Stimulated activated CD8-positive, alpha-beta memory T cell treated with anti-CD3 and anti-CD28 coated beads, Interleukin-2, amount 100 ng/mL, for 48 hours (primary cell): Measurements from ENCODE around the gene PLD5.
"Not testable (repeated sequence)": the region's sequence is repeated elsewhere in the genome, so short reads cannot be mapped to it uniquely, and the experiment has no call there.

ENCODE experiments used
- DNase-seq, 2 donors: peaks; one replicate each; pipeline ENCODE4 v3.0.0-alpha.2; 2020; ENCODE audit warnings: low read depth in 2 of 2

Gene PLD5

GRCh38 chr1:242178436-242178835 lies 346.1 kb downstream of the PLD5 start:
- no peak for DNase-seq

GRCh38 chr1:242162140-242162539 lies 362.4 kb downstream of the PLD5 start:
- DNase-seq: no peak

DNA sequence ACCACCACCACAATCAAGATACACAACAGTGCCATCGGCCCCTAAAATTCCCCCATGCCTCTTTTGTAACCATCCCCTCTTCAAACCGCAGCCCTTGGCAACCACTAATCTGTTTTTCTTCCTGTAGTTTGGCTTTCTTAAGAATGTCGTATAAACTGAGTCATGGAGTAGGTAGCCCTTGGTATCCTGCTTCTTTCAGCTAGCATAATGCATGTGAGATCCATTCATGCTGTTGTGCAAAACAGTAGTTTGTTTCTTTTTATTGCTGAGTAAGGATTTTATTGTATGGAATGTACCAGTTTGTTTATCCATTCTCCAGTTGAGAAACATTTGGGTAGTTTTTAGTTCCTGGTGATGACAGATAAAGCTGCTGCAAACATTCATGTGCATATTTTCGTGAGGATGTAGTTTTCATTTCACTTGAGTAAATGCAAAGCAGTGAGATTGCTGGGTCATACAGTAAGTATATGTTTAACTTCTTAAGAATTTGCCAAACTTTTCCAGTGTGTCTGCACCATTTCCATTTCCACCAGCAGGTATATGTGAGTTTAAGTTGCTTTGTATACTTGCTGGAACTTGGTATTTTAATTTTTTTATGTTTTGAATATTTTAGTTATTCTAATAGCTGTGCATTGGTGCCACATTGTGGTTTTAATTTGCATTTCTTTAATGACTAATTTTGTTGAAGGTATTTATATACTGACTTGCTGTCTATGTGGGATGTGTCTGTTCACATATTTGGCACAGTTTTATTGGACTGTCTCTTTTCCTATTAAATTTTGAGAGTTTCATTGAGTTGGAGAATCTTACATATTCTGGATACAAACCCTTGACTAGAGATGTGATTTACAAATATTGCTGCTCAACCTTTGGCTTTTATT lies 377.2 kb downstream of the PLD5 start:
- DNase-seq: no peak

DNA sequence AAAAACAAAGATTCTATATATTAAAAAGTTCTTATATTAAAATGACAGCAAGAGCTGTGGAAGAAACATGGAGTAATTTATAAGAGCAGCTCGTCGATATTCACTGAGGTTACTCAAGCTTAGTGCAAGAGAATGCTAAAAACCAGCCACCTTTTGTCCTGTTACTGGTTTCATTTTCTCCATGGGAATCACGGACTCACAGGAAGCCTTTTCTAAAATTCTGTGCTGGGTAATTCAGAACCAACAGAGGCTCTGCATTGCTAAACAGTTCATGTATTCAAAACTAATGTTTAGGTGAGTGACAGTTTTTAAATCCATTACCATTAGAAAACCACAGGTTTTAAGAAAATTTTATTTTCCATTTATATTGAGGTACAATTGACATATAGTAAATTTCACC lies 377.8 kb downstream of the PLD5 start:
- DNase-seq: no peak

GRCh38 chr1:242140836-242141235 lies 383.7 kb downstream of the PLD5 start:
- DNase-seq: no peak

GRCh38 chr1:242139986-242140385 lies 384.5 kb downstream of the PLD5 start:
- DNase-seq: no peak

DNA sequence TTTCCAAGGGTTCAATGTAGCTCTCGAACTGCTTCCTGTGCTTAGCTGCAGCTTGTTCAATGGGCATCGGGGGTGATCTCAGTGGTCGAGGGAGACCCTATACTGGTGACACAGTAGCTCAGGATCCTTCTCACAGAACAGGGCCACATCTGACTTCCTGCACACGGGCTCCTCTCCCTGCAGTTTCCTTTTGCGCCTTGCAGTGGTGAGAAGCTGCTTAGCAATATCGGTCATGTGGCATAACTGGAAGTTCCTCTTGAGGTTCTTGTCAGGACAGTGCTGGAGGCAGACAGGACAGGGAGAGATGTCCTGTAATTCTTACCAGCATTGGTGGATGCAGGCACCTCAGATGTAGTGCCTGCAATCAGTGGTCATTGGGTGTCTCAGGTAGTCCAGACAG lies 385.1 kb downstream of the PLD5 start:
- DNase-seq: no peak

GRCh38 chr1:242133796-242134195 lies 390.7 kb downstream of the PLD5 start:
- DNase-seq: no peak

DNA sequence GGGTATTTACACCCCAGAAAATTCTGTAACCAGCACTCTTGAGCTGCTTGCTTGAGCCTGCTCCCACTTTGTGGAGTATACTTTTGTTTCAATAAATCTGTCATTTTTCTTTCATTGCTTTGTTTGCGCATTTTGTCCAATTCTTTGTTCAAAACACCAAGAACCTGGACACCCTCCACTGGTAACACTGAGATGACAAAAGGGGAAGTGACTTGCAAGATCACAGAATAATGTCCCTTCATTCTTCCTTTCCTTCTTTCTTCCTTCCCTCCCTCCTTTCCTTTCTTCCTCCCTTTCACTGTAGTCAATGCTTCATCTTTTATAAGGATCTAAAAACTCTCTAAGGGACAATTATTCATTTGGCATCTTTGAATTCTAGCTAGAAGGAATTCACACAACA lies 391.1 kb downstream of the PLD5 start:
- no peak for DNase-seq

GRCh38 chr1:242132121-242132817 lies 392.2 kb downstream of the PLD5 start:
- no peak for DNase-seq

DNA sequence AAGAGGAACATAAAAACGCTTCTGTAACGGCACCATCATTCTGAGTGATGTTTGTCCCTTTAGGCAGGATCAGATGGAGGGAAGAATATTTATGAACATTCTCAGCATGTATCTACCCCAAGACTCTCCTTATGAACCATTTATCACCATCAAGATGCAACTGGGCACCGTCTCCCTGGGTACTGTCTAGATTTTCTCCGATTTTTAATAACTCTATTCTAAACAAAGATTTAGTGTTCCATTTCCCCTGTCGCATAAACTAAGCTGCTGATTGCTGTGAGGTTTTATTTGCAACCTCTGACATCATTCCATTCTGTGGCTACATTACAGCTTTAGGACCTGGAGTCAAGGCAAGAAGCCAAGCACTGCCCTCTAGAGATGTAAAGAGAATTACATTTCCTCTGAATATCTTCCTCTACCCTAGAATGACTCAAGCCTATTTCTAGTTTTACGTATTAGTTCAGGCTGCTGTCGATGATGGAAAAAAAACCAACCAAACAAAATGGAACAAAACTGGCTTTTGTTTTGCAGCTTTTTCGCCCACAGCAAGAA lies 395.5 kb downstream of the PLD5 start:
- DNase-seq: no peak

DNA sequence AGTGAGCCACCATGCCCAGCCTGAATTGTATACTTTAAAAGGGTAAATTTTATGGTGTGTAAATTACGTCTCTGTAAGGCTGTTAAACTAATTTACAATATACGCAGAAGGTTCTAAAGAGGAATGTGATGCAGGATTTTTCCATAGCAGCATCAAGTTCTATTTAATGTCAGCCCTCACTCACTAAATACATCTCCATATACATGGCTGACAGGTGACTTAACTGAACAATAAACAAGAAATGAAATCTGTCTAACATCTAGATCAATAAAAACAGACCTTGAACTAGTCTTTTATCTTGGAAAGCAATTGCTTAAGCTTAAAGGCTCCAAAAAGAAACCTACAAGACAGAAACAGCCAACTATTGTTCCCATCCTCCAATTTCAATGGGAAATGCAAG lies 404.1 kb downstream of the PLD5 start:
- DNase-seq: no peak

DNA sequence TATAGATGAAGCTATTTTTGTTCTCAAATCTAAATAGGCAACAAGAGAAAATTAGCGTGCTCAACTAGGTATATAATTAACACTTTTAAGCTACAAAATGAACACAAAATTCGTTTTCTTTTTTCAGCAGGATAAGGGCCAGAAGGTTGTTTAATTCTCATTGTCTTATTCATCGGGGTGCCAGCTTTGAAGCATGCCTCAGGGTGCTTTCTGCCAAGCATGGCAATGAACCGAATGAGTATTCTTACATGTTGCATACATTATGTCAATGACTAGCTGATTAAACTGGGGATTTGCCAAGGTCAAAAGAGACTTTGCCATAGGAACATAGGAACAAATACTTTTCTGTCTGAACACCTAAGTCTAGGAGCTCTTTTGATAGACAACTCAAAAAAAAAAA lies 423.6 kb downstream of the PLD5 start:
- DNase-seq: no peak

DNA sequence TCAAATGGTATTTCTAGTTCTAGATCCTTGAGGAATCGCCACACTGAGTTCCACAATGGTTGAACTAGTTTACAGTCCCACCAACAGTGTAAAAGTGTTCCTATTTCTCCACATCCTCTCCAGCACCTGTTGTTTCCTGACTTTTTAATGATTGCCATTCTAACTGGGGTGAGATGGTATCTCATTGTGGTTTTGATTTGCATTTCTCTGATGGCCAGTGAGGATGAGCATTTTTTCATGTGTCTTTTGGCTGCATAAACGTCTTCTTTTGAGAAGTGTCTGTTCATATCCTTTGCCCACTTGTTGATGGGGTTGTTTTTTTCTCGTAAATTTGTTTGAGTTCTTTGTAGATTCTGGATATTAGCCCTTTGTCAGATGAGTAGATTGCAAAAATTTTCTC lies 427.2 kb downstream of the PLD5 start:
- DNase-seq: not testable (repeated sequence)

DNA sequence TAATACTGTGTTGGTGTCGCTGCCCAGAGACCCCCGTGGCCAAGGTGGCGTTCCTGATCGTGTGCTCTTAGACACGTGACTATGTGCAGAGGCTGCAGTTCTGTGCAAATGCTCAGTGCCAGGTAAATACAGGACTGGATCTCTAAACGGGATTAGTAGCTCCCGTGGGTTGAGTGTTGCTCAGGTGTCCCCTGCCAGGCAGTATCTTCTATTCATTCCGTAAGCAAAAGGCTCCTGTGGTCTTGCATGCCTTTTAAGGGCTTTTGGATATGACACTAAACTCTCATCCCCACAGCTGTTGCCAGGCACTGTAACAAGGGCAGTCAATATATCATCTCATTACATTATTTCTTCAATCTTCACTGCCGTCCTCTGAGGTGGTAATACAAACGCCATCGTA lies 431.4 kb downstream of the PLD5 start:
- no peak for DNase-seq

DNA sequence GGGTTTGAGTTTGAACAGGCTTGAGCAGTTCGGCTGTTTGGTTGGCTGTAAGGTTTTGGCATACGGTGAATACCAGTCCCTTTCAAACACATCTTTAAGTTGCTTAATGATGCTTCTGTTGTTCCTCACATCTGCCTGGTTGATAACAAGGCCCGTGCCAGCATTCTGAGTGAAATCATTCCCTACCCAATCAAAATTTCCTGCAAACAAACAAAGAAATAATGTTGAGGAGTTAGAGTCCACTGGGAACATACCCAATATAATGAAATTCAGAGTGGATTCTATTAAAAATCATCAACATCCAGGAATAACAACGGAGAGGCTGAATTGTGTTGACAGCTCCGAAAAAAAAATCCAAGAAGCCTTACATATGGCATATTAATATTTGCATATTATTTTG lies 434.6 kb downstream of the PLD5 start:
- no peak for DNase-seq

GRCh38 chr1:242088875-242089274 lies 435.6 kb downstream of the PLD5 start:
- DNase-seq: no peak

- DNase-seq: no peak
These were observed 437.8 kb downstream of the PLD5 start for GRCh38 chr1:242086706-242087105.

- DNase-seq: no peak
These were observed 438.4 kb downstream of the PLD5 start for GRCh38 chr1:242086093-242086492.

DNA sequence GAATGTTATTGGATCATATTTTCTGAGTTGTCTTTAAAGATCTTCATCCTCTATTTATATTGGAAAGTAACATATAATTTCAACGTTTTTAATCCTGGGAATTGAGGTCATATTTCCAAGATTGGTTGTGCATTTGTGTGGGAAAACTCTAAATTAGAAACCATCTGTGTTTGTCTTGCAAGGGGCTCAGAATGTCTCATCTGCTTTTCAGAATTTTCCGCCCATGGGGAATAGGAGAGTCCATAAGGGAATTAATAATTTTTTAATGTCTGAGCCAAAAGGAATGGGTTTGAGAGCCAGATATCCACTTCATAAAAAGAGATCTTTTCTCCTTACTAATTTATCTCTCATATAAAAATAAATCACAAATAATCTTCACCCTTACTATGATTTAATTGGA lies 440.8 kb downstream of the PLD5 start:
- DNase-seq: no peak

DNA sequence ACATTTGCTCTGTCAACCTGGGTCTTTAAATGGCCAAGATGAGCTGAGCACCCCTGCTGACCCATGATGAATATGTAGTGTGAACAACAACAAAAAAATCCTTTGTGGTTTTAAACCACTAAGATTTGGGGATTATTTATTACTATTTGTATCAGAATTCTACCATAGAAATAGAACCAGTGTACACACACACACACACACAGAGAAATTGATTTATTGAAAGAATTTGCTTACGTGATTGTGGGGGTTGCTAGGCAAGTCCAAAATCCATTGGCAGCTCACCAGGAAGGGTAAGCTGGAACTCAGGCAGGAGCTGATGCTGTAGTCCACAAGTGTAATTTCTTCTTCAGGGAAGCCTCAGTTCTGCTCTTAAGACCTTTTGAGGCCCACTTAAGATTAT lies 443.1 kb downstream of the PLD5 start:
- DNase-seq: no peak

DNA sequence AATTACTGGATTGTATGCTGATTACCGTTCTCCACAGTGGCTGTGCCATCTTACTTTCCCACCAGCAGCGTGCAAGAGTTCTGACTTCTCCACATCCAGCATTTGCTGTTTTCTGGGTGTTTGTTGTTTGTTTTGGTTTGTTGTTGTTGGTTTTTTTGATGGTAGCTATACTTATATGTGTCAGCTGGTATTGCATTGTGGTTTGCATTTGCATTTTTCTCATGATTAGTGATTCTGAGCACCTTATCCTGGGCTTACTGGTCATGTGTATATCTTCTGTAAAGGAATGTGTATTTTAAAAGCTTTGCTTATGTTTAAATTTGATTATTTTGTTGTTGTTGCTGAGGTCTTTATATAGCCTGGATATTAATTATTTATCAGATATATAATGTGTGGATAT lies 458.7 kb downstream of the PLD5 start:
- DNase-seq: no peak

- DNase-seq: no peak
These were observed 462.2 kb downstream of the PLD5 start for GRCh38 chr1:242062271-242062670.
